GM13977 (cell line): ENCODE results near the gene PTPRCAP.

ENCODE experiments used
- DNase-seq: peaks from one replicate; pipeline ENCODE4 v3.0.0; 2012; ENCODE audit warnings: low spot score
- CTCF ChIP-seq: IDR thresholded peaks from 2 replicates; pipeline ENCODE4 v1.5.1; 2012; ENCODE audit warnings: mild to moderate bottlenecking, control low read depth; ENCODE audit not compliant: insufficient read depth; ENCODE audit errors: extremely low read depth, missing control alignments
- in situ Hi-C: fragments of 300-500 bp; cut with MboI; formaldehyde crosslinking; loops from one replicate; pipeline ENCODE4 v1.12.0; 2022; ENCODE audit warnings: low sequenced_read_pairs, low pct_unique_long_range_greater_than_20kb, mixed read lengths, inconsistent platforms; ENCODE audit not compliant: unreplicated experiment

PTPRCAP gene

DNA sequence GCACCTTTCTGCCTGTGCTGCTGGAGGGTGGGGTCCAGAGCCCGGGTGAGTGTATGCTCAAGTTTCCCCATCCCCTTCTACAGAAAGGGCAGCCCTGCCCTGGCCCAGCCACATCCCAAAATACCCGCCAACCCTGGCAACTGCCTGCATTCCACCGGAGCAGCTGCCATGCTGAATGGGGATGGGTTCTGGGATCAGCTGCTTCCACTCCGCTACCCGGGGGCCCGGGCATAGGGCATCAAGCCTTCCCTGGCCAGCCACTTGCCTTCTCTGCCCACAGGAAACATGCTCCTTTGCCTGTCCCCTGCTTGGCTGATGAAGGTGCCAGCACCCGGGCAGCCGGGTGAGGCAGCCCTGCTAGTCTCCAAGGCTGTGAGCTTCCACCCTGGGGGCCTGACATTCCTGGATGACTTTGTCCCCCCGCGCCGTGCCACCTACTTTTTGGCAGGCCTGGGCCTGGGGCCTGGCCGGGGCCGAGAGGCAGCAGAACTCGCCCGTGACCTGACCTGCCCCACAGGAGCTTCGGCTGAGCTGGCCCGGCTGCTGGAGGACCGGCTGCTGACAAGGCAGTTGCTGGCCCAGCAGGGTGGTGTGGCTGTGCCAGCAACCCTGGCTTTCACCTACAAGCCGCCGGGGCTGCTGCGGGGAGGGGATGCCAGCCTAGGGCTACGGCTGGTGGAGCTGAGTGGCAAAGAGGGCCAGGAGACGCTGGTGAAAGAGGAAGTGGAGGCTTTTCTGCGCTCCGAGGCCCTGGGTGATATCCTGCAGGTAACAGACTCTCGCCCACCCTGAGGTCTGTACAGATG, 18.8 kb downstream of the PTPRCAP start:
- no peak for TF ChIP-seq CTCF
- in situ Hi-C loops: no loop called here
- no peak for DNase-seq

- in situ Hi-C loops: no loop called here
- no peak for TF ChIP-seq CTCF
- no peak for DNase-seq
These were observed 20.1 kb downstream of the PTPRCAP start for GRCh38 chr11:67417425-67417824.

GRCh38 chr11:67416416-67417335, 20.8 kb downstream of the PTPRCAP start:
- no peak for TF ChIP-seq CTCF
- in situ Hi-C loops: no loop called here
- no peak for DNase-seq

DNA sequence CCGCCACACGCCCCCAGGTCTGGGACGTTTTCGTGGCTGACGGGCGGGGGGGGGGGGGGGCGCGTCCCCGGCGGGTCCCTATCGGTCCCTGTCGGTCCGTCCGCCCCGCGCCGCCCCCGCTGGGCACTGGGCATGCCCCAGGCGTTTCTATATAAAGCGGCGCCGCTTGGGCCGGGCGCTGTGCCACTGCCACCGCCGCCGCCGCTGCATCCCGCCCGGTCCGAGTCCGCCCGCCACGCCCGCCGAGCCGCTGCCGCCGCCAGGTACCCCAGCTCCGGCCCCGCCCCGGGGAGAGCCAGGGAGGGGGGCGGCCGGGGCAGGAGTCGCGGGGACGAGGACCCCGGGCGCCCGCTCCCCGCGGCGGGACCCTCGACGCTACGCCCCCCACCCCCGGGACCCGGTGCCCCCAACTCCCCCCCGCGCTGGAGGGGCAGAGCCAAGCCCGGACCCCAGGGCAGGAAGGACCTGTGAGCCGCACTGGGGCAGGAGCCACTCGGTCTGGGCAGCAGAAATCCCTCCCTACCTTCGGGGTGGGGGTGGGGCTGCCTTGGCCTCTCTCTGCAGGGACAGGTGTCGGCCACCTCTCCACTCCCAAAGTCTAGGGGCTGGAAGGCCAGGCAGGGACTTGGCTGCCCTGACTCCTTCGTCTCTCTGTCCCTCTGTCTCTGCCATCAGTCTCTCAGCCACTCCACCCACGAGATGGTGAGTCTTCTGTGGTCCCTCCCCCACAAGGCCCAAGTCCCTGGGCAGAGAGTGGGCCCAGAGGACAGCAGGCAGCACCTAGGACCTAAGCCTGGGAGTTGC, 21.8 kb downstream of the PTPRCAP start, which contains the start of gene CARNS1:
Gene CARNS1, plus strand, starts transcription at position 178 of the 804 bp plus-strand sequence. Its CDS starts 522 bp downstream, at position 700.
- no peak for TF ChIP-seq CTCF
- no peak for DNase-seq
- in situ Hi-C loops: no loop called here

- no peak for TF ChIP-seq CTCF
- in situ Hi-C loops: no loop called here
- DNase-seq: no peak
These were observed 24.1 kb downstream of the PTPRCAP start for GRCh38 chr11:67413266-67413849.
